IMR-90 (cell line): Measurements from ENCODE around the gene NRP2. TPM values are rescaled to one million over a fixed set of nuclear protein-coding genes. Genes with fewer than 3 reads are reported as not detected.

Experiments used
- ATAC-seq: fragments of 200-7000 bp; cut with Tn5 transposase; 2 replicates; pipeline ENCODE4 v1.9.1; 2020; ENCODE audit warnings: low read depth, mild to moderate bottlenecking, moderate library complexity
- BruUV-seq: library from RNA; stranded (reverse); fragments of 400-500 nt; replicated peaks from 2 replicates; lab custom pipeline; 2021; lab: Mats Ljungman, UMichigan
- CTCF ChIA-PET: fragments of 300-600 bp; formaldehyde crosslinking; extraction: SDS; loops from one replicate; lab custom pipeline; 2021; ENCODE audit warnings: antibody characterized with exemption; lab: Yijun Ruan, JAX
- POLR2A ChIA-PET: fragments of 300-600 bp; sonication (Branson Sonifier 250); formaldehyde crosslinking; loops from one replicate; lab custom pipeline; 2022; ENCODE audit warnings: antibody characterized with exemption; ENCODE audit not compliant: unreplicated experiment; lab: Charles Lee
- DNase-seq: peaks from one replicate; pipeline ENCODE4 v3.0.0; 2013
- H2AFZ ChIP-seq: replicated peaks from 2 replicates; pipeline ENCODE3; 2013; ENCODE audit warnings: low read length, mild to moderate bottlenecking; ENCODE audit not compliant: poor library complexity
- H2AK5ac ChIP-seq: 2 replicates; pipeline ENCODE4 v1.6.1; 2013; ENCODE audit warnings: low read depth, low read length, inconsistent platforms
- H2AK9ac ChIP-seq: replicated peaks from 2 replicates; pipeline ENCODE3; 2013; ENCODE audit warnings: mild to moderate bottlenecking, low read depth, low read length, moderate library complexity; ENCODE audit not compliant: poor library complexity
- H2BK120ac ChIP-seq: 2 replicates; pipeline ENCODE4 v1.6.1; 2013; ENCODE audit warnings: low read depth, low read length, inconsistent platforms
- H2BK15ac ChIP-seq: 3 replicates; pipeline ENCODE4 v1.6.1; 2013; ENCODE audit warnings: low read depth, low read length, inconsistent platforms
- H2BK20ac ChIP-seq: 2 replicates; pipeline ENCODE4 v1.6.1; 2013; ENCODE audit warnings: low read depth, mild to moderate bottlenecking, inconsistent platforms, low read length, moderate library complexity
- H2BK5ac ChIP-seq: 2 replicates; pipeline ENCODE4 v1.6.1; 2013; ENCODE audit warnings: mild to moderate bottlenecking, low read depth, low read length, inconsistent platforms; ENCODE audit not compliant: poor library complexity, severe bottlenecking
- H3K14ac ChIP-seq: replicated peaks from 2 replicates; pipeline ENCODE4 v1.6.1; 2013; ENCODE audit warnings: low read depth, low read length, inconsistent platforms
- H3K18ac ChIP-seq: 2 replicates; pipeline ENCODE4 v1.6.1; 2013; ENCODE audit warnings: low read depth, low read length, control low read depth
- H3K23ac ChIP-seq: 2 replicates; pipeline ENCODE4 v1.6.1; 2013; ENCODE audit warnings: low read depth, low read length, inconsistent platforms
- H3K27ac ChIP-seq: 2 replicates; pipeline ENCODE4 v1.5.1; 2013; ENCODE audit warnings: mild to moderate bottlenecking, control low read depth, low read length; ENCODE audit not compliant: insufficient read depth
- H3K27me3 ChIP-seq: 2 replicates; pipeline ENCODE4 v1.6.1; 2013; ENCODE audit warnings: low read length; ENCODE audit not compliant: control insufficient read depth, insufficient read depth
- H3K36me3 ChIP-seq: 2 replicates; pipeline ENCODE4 v1.6.1; 2013; ENCODE audit warnings: low read length, mixed read lengths; ENCODE audit not compliant: control insufficient read depth, insufficient read depth
- H3K4ac ChIP-seq: 2 replicates; pipeline ENCODE4 v1.6.1; 2013; ENCODE audit warnings: low read depth, low read length, inconsistent platforms
- H3K4me1 ChIP-seq: 2 replicates; pipeline ENCODE4 v1.6.1; 2013; ENCODE audit warnings: low read length, mixed read lengths; ENCODE audit not compliant: control insufficient read depth, insufficient read depth
- H3K4me2 ChIP-seq: 2 replicates; pipeline ENCODE4 v1.6.1; 2013; ENCODE audit warnings: low read depth, mild to moderate bottlenecking, control low read depth, low read length, moderate library complexity
- H3K4me3 ChIP-seq: 2 replicates; pipeline ENCODE4 v1.5.1; 2013; ENCODE audit warnings: low read depth, mild to moderate bottlenecking, control low read depth, low read length, moderate library complexity; ENCODE audit not compliant: insufficient read depth
- H3K56ac ChIP-seq: 2 replicates; pipeline ENCODE4 v1.6.1; 2013; ENCODE audit warnings: low read length, inconsistent platforms; ENCODE audit not compliant: insufficient read depth; ENCODE audit errors: extremely low read depth
- H3K79me1 ChIP-seq, 2 experiments: 2 replicates each; pipeline ENCODE4 v1.6.1; 2013; ENCODE audit warnings: low read length in 2 of 2, inconsistent platforms in 1 of 2, low read depth in 1 of 2
- H3K9ac ChIP-seq: 2 replicates; pipeline ENCODE4 v1.6.1; 2013; ENCODE audit warnings: low read depth, low read length, control low read depth
- H3K9me1 ChIP-seq: 2 replicates; pipeline ENCODE4 v1.6.1; 2013; ENCODE audit warnings: low read length, inconsistent platforms; ENCODE audit not compliant: insufficient read depth
- H3K9me3 ChIP-seq: 2 replicates; pipeline ENCODE4 v1.6.1; 2013; ENCODE audit warnings: low read length; ENCODE audit not compliant: control insufficient read depth, insufficient read depth
- H4K20me1 ChIP-seq: 2 replicates; pipeline ENCODE4 v1.6.1; 2013; ENCODE audit warnings: low read length, inconsistent platforms; ENCODE audit not compliant: insufficient read depth
- H4K5ac ChIP-seq: 2 replicates; pipeline ENCODE4 v1.6.1; 2013; ENCODE audit warnings: mild to moderate bottlenecking, low read depth, low read length, control low read depth
- H4K8ac ChIP-seq, 2 experiments: 2 replicates each; pipeline ENCODE4 v1.6.1; 2013; ENCODE audit warnings: low read depth in 2 of 2, low read length in 2 of 2, control low read depth in 1 of 2, inconsistent platforms in 1 of 2
- H4K91ac ChIP-seq: 2 replicates; pipeline ENCODE4 v1.6.1; 2013; ENCODE audit warnings: low read depth, low read length, inconsistent platforms; ENCODE audit not compliant: insufficient read depth
- BHLHE40 ChIP-seq: fragments of 150-350 bp; IDR thresholded peaks from 2 replicates; pipeline ENCODE4 v1.6.1; 2016; ENCODE audit warnings: mild to moderate bottlenecking, low read depth, low read length
- CEBPB ChIP-seq: IDR thresholded peaks from 2 replicates; pipeline ENCODE4 v1.6.1; 2012; ENCODE audit warnings: low read depth, low read length, improper control_type of control experiment
- CHD1 ChIP-seq: IDR thresholded peaks from 2 replicates; pipeline ENCODE4 v1.6.1; 2012; ENCODE audit warnings: low read depth, low read length, improper control_type of control experiment
- CTCF ChIP-seq: conservative IDR thresholded peaks from 2 replicates; pipeline ENCODE4 v1.5.1; 2012; ENCODE audit warnings: mild to moderate bottlenecking, low read depth, low read length, improper control_type of control experiment
- ELK1 ChIP-seq: fragments of 150-350 bp; IDR thresholded peaks from 2 replicates; pipeline ENCODE4 v1.6.1; 2016; ENCODE audit warnings: low read depth, mild to moderate bottlenecking, low read length, moderate library complexity, borderline replicate concordance
- FOS ChIP-seq: fragments of 150-350 bp; IDR thresholded peaks from 2 replicates; pipeline ENCODE4 v1.6.1; 2016; ENCODE audit warnings: low read depth, low read length
- MAFK ChIP-seq: IDR thresholded peaks from 2 replicates; pipeline ENCODE4 v1.6.1; 2012; ENCODE audit warnings: low read depth, low read length, improper control_type of control experiment
- MAZ ChIP-seq: IDR thresholded peaks from 2 replicates; pipeline ENCODE4 v1.6.1; 2012; ENCODE audit warnings: low read depth, mild to moderate bottlenecking, low read length, improper control_type of control experiment, moderate library complexity, borderline replicate concordance
- MXI1 ChIP-seq: IDR thresholded peaks from 2 replicates; pipeline ENCODE4 v1.6.1; 2012; ENCODE audit warnings: low read depth, mild to moderate bottlenecking, low read length, moderate library complexity, borderline replicate concordance
- NFE2L2 ChIP-seq: fragments of 150-350 bp; IDR thresholded peaks from 2 replicates; pipeline ENCODE4 v1.6.1; 2016; ENCODE audit warnings: low read depth, mild to moderate bottlenecking, low read length
- POLR2A ChIP-seq: IDR thresholded peaks from 2 replicates; pipeline ENCODE4 v1.6.1; 2012; ENCODE audit warnings: mild to moderate bottlenecking, low read depth, low read length
- SMC3 ChIP-seq: fragments of 150-350 bp; IDR thresholded peaks from 2 replicates; pipeline ENCODE4 v1.6.1; 2016; ENCODE audit warnings: low read depth, mild to moderate bottlenecking, antibody characterized with exemption, low read length, moderate library complexity
- USF2 ChIP-seq: fragments of 150-350 bp; IDR thresholded peaks from 2 replicates; pipeline ENCODE4 v1.6.1; 2017; ENCODE audit warnings: mild to moderate bottlenecking, antibody characterized with exemption, low read length, low read depth
- WGBS, 2 experiments: methylation state at CpG; one replicate each; pipeline versions ENCODE4 v1.1.5 to v1.1.7; 2013; ENCODE audit warnings: missing lambda C conversion rate in 2 of 2; ENCODE audit not compliant: insufficient read length in 1 of 2; ENCODE audit errors: extremely low coverage in 2 of 2; 5-methylcytosine and 5-hydroxymethylcytosine counted together
- dilution Hi-C: fragments of 300-500 bp; cut with HindIII; formaldehyde crosslinking; loops from one replicate; pipeline ENCODE4 v1.14.3; 2018; ENCODE audit warnings: low sequenced_read_pairs; ENCODE audit not compliant: unreplicated experiment
- in situ Hi-C: fragments of 300-500 bp; cut with MboI; formaldehyde crosslinking; loops from 3 replicates; pipeline ENCODE4 v1.14.3; 2019; ENCODE audit warnings: low sequenced_read_pairs, inconsistent platforms, mixed read lengths
- intact Hi-C: fragments of 100-400 bp; cut with micrococcal nuclease; formaldehyde crosslinking; loops from 2 replicates; pipeline ENCODE4 v1.10.0; 2022
- polyA plus RNA-seq, 3 experiments: library from polyadenylated mRNA; depleted of rRNA; stranded (reverse); fragments of >200 nt; gene quantifications; 2 replicates each; pipeline ENCODE4 v1.2.3, GENCODE V29; 2012; ENCODE audit warnings: low replicate concordance in 1 of 3
- total RNA-seq: library from RNA; depleted of rRNA; stranded (reverse); fragments of >200 nt; gene quantifications from 2 replicates; pipeline ENCODE4 v1.2.3, GENCODE V29; 2012

The NRP2 gene
- total and polyA plus RNA-seq, 2 of the 4 experiments (the other 2 are of a cell fraction), result 46.4 to 51.3 TPM

- TF ChIP-seq FOS (no peak), ELK1 (no peak), MXI1 (no peak), CTCF (no peak), POLR2A (no peak), BHLHE40 (no peak), USF2 (no peak), SMC3 (no peak), CEBPB (no peak), NFE2L2 (no peak), MAZ (no peak), MAFK (no peak), CHD1 (no peak)
- Histone ChIP-seq H2AK5ac (no peak overlapping the region), H3K4me1 (peaks cover 12% of the 10 kb centered on the region), H3K36me3 (peaks cover 9% of the 10 kb centered on the region), H4K20me1 (no peaks in the 10 kb centered on the region), H3K27ac (no peak overlapping the region), H3K9ac (no peak overlapping the region), H2BK20ac (no peak overlapping the region), H4K8ac (no peak overlapping the region), H2AFZ (no peak overlapping the region), H4K5ac (no peak overlapping the region), H4K91ac (no peak overlapping the region), H3K9me1 (no peaks in the 10 kb centered on the region), H2BK120ac (no peak overlapping the region), H3K14ac (no peak overlapping the region), H3K27me3 (no peaks in the 10 kb centered on the region), H3K56ac (no peak overlapping the region), H2BK5ac (no peak overlapping the region), H3K79me1 (no peaks in the 10 kb centered on the region), H2BK15ac (no peak overlapping the region), H3K18ac (no peak overlapping the region), H3K23ac (no peak overlapping the region), H3K9me3 (no peaks in the 10 kb centered on the region), H3K4me3 (no peak overlapping the region), H2AK9ac (no peak overlapping the region), H3K4ac (no peak overlapping the region), H3K4me2 (no peak overlapping the region)
- DNase-seq, result no peak
- intact Hi-C loops, result no loop called here
- no CpG with 5 or more reads among the region's 5 CpGs for WGBS, 2 experiments
- POLR2A ChIA-PET, result no interaction called here
- in situ Hi-C loops, result no loop called here
- CTCF ChIA-PET, result interaction anchor here (0.5 kb wide), 1 partner anchor 269 kb away, joined by 3 read pairs; no protein-coding TSS in a partner anchor
- no TSS peak for BruUV-seq
- no peak for ATAC-seq
- dilution Hi-C loops, result no loop called here
These were observed 99.1 kb downstream of the NRP2 start for GRCh38 chr2:205781244-205781931.
